GM21737 (cell line): ENCODE data around the gene F5.
"Not testable (repeated sequence)": the region's sequence is repeated elsewhere in the genome, so short reads cannot be mapped to it uniquely, and the experiment has no call there.

Experiments
- ATAC-seq: cut with Tn5 transposase; IDR thresholded peaks from one replicate; pipeline ENCODE4 v1.9.1; 2021; ENCODE audit warnings: mild to moderate bottlenecking, moderate library complexity; ENCODE audit not compliant: unreplicated experiment

Gene F5

GRCh38 chr1:169546087-169546995, 39.9 kb downstream of the F5 start:
- ATAC-seq = no peak

- no peak for ATAC-seq
These were observed 40.8 kb downstream of the F5 start for GRCh38 chr1:169545472-169545871.

- ATAC-seq = no peak
These were observed 47.0 kb downstream of the F5 start for GRCh38 chr1:169538998-169539871.

GRCh38 chr1:169534653-169535052, 51.6 kb downstream of the F5 start:
- ATAC-seq = no peak

- ATAC-seq = not testable (repeated sequence)
These were observed 52.6 kb downstream of the F5 start for GRCh38 chr1:169533528-169534190.

GRCh38 chr1:169530448-169530847, 55.8 kb downstream of the F5 start:
- ATAC-seq = no peak

- ATAC-seq = no peak
These were observed 57.1 kb downstream of the F5 start for GRCh38 chr1:169529068-169529642.

- ATAC-seq = no peak
These were observed 57.8 kb downstream of the F5 start for GRCh38 chr1:169528215-169529067.

- no peak for ATAC-seq
These were observed 58.6 kb downstream of the F5 start for GRCh38 chr1:169527451-169528214.

- no peak for ATAC-seq
These were observed 59.3 kb downstream of the F5 start for GRCh38 chr1:169527001-169527400.

GRCh38 chr1:169526120-169526832, 60.0 kb downstream of the F5 start:
- ATAC-seq = no peak

GRCh38 chr1:169525391-169525790, 60.9 kb downstream of the F5 start:
- no peak for ATAC-seq

GRCh38 chr1:169523904-169524303, 62.4 kb downstream of the F5 start:
- no peak for ATAC-seq

GRCh38 chr1:169521226-169521625, 65.1 kb downstream of the F5 start:
- no peak for ATAC-seq

- ATAC-seq = no peak
These were observed 68.6 kb downstream of the F5 start for GRCh38 chr1:169517558-169518186.

- ATAC-seq = no peak
These were observed 70.6 kb downstream of the F5 start for GRCh38 chr1:169515641-169516040.

- ATAC-seq = no peak
These were observed 71.6 kb downstream of the F5 start for GRCh38 chr1:169514566-169515270.

GRCh38 chr1:169513208-169513607, 73.1 kb downstream of the F5 start:
- ATAC-seq = no peak
